DND-41 (cell line): ENCODE results near the gene PPIP5K2.

Experiments
- ATAC-seq: fragments of 200-7000 bp; cut with Tn5 transposase; 3 replicates; pipeline ENCODE4 v1.9.1; 2021; ENCODE audit warnings: low read depth; ENCODE audit not compliant: insufficient read depth
- DNase-seq: peaks from one replicate; pipeline ENCODE4 v3.0.0-alpha.2; 2020
- H2AFZ ChIP-seq: 2 replicates; pipeline ENCODE4 v1.6.0; 2012; ENCODE audit warnings: low read depth, low read length
- H3K27ac ChIP-seq: 2 replicates; pipeline ENCODE4 v1.5.1; 2012; ENCODE audit warnings: low read length, inconsistent platforms
- H3K27me3 ChIP-seq: fragments of 200-600 bp; sonication (generic); 2 replicates; pipeline ENCODE4 v1.6.0; 2012; ENCODE audit warnings: low read length, mild to moderate bottlenecking, inconsistent platforms; ENCODE audit not compliant: insufficient read depth, poor library complexity
- H3K36me3 ChIP-seq: 2 replicates; pipeline ENCODE4 v1.5.1; 2012; ENCODE audit warnings: low read length, inconsistent platforms; ENCODE audit not compliant: insufficient read depth
- H3K4me1 ChIP-seq: 2 replicates; pipeline ENCODE4 v1.5.1; 2012; ENCODE audit warnings: mild to moderate bottlenecking, low read length; ENCODE audit not compliant: insufficient read depth
- H3K4me2 ChIP-seq: 2 replicates; pipeline ENCODE4 v1.6.0; 2012; ENCODE audit warnings: mild to moderate bottlenecking, moderate library complexity, low read length, inconsistent platforms; ENCODE audit not compliant: insufficient read depth
- H3K4me3 ChIP-seq, 2 experiments: fragments of 200-600 bp in 1 of 2; shearing (Covaris generic) in 1 of 2; 2 replicates each; pipeline ENCODE4 v1.5.1; 2012 to 2016; ENCODE audit warnings: inconsistent platforms in 2 of 2, low read length in 2 of 2, mild to moderate bottlenecking in 2 of 2, low read depth in 1 of 2, moderate library complexity in 1 of 2
- H3K79me2 ChIP-seq: 2 replicates; pipeline ENCODE4 v1.6.0; 2012; ENCODE audit warnings: low read length, inconsistent platforms; ENCODE audit not compliant: insufficient read depth
- H3K9ac ChIP-seq: 2 replicates; pipeline ENCODE4 v1.6.0; 2012; ENCODE audit warnings: low read depth, mild to moderate bottlenecking, inconsistent platforms, low read length, moderate library complexity
- H3K9me3 ChIP-seq: 2 replicates; pipeline ENCODE4 v1.5.1; 2012; ENCODE audit warnings: low read length, moderate library complexity, mild to moderate bottlenecking, inconsistent platforms; ENCODE audit not compliant: insufficient read depth, severe bottlenecking
- H4K20me1 ChIP-seq: 2 replicates; pipeline ENCODE4 v1.6.0; 2012; ENCODE audit warnings: low read length; ENCODE audit not compliant: insufficient read depth
- CTCF ChIP-seq: IDR thresholded peaks from 2 replicates; pipeline ENCODE4 v1.5.1; 2012; ENCODE audit warnings: borderline replicate concordance, low read length, moderate library complexity, mild to moderate bottlenecking; ENCODE audit not compliant: poor library complexity, severe bottlenecking; ENCODE audit errors: extremely low read depth
- EZH2 ChIP-seq: IDR thresholded peaks from 3 replicates; pipeline ENCODE4 v1.6.1; 2012; ENCODE audit warnings: borderline replicate concordance, low read depth, mild to moderate bottlenecking, moderate library complexity, low read length, inconsistent platforms; ENCODE audit not compliant: severe bottlenecking

PPIP5K2 gene

GRCh38 chr5:103102234-103102633 is 17.9 kb upstream of the PPIP5K2 start:
- ATAC-seq = no peak

GRCh38 chr5:103108086-103108485 is 12.0 kb upstream of the PPIP5K2 start:
- Histone ChIP-seq H3K4me3 (no peak overlapping the region), H3K4me1 (peaks cover 24% of the 10 kb centered on the region), H4K20me1 (no peaks in the 10 kb centered on the region), H3K9ac (no peak overlapping the region), H3K79me2 (peaks cover 20% of the 10 kb centered on the region; the same call in 1 of the 2 replicates), H3K9me3 (no peaks in the 10 kb centered on the region), H3K27ac (no peak overlapping the region), H2AFZ (no peak overlapping the region), H3K4me2 (no peak overlapping the region), H3K36me3 (peaks cover 9% of the 10 kb centered on the region), H3K27me3 (no peaks in the 10 kb centered on the region)
- DNase-seq (no peak), ATAC-seq (no peak)
- TF ChIP-seq CTCF = no peak
- TF ChIP-seq EZH2 = no peak

More at GRCh38 chr5:103102234-103102633, 17.9 kb upstream of the PPIP5K2 start:
- no peak overlapping the region for H3K4me2 ChIP-seq
- H4K20me1 ChIP-seq = no peaks in the 10 kb centered on the region
- no peak overlapping the region for H3K4me3 ChIP-seq
- no peak for DNase-seq
- H3K9ac ChIP-seq = no peak overlapping the region
- no peak overlapping the region for H3K27ac ChIP-seq
- H3K9me3 ChIP-seq = no peaks in the 10 kb centered on the region
- H3K79me2 ChIP-seq = no peaks in the 10 kb centered on the region
- H3K36me3 ChIP-seq = peaks cover 27% of the 10 kb centered on the region
- no peaks in the 10 kb centered on the region for H3K4me1 ChIP-seq
- no peaks in the 10 kb centered on the region for H3K27me3 ChIP-seq
- no peak overlapping the region for H2AFZ ChIP-seq
- TF ChIP-seq CTCF = no peak
- TF ChIP-seq EZH2 = no peak

GRCh38 chr5:103109277-103109676 is 10.8 kb upstream of the PPIP5K2 start:
- Histone ChIP-seq H2AFZ (no peak overlapping the region), H4K20me1 (no peaks in the 10 kb centered on the region), H3K9me3 (no peaks in the 10 kb centered on the region), H3K27me3 (no peaks in the 10 kb centered on the region), H3K9ac (no peak overlapping the region), H3K79me2 (peaks cover 29% of the 10 kb centered on the region; the same call in 1 of the 2 replicates), H3K36me3 (peaks cover 3% of the 10 kb centered on the region; the same call in 1 of the 2 replicates), H3K4me3 (no peak overlapping the region), H3K4me1 (peaks cover 25% of the 10 kb centered on the region), H3K27ac (no peak overlapping the region), H3K4me2 (no peak overlapping the region)
- ATAC-seq (no peak), DNase-seq (no peak)
- TF ChIP-seq EZH2 (no peak), CTCF (no peak)

GRCh38 chr5:103110403-103110802 is 9.7 kb upstream of the PPIP5K2 start:
- peaks cover 40% of the 10 kb centered on the region; the same call in 1 of the 2 replicates for H3K79me2 ChIP-seq
- no peaks in the 10 kb centered on the region for H3K27me3 ChIP-seq
- H3K4me1 ChIP-seq = peaks cover 25% of the 10 kb centered on the region
- H3K4me3 ChIP-seq = no peak overlapping the region
- DNase-seq = no peak
- H4K20me1 ChIP-seq = no peaks in the 10 kb centered on the region
- no peaks in the 10 kb centered on the region; the same call in 1 of the 2 replicates for H3K36me3 ChIP-seq
- no peaks in the 10 kb centered on the region for H3K9me3 ChIP-seq
- H3K27ac ChIP-seq = no peak overlapping the region
- no peak overlapping the region for H3K9ac ChIP-seq
- no peak overlapping the region for H2AFZ ChIP-seq
- no peak for ATAC-seq
- no peak overlapping the region for H3K4me2 ChIP-seq
- TF ChIP-seq CTCF = no peak
- TF ChIP-seq EZH2 = no peak
